PFSK-1 (cell line): ENCODE measurements around the gene ADGRF3.

Source experiments
- POLR2AphosphoS5 ChIP-seq: IDR thresholded peaks from 2 replicates; pipeline ENCODE4 v1.6.1; 2012; ENCODE audit warnings: low read depth, mild to moderate bottlenecking, control low read depth, low read length, moderate library complexity
- SIN3A ChIP-seq: IDR thresholded peaks from 2 replicates; pipeline ENCODE4 v1.6.1; 2012; ENCODE audit warnings: mild to moderate bottlenecking, low read length, moderate library complexity, borderline replicate concordance; ENCODE audit not compliant: insufficient read depth

DNA sequence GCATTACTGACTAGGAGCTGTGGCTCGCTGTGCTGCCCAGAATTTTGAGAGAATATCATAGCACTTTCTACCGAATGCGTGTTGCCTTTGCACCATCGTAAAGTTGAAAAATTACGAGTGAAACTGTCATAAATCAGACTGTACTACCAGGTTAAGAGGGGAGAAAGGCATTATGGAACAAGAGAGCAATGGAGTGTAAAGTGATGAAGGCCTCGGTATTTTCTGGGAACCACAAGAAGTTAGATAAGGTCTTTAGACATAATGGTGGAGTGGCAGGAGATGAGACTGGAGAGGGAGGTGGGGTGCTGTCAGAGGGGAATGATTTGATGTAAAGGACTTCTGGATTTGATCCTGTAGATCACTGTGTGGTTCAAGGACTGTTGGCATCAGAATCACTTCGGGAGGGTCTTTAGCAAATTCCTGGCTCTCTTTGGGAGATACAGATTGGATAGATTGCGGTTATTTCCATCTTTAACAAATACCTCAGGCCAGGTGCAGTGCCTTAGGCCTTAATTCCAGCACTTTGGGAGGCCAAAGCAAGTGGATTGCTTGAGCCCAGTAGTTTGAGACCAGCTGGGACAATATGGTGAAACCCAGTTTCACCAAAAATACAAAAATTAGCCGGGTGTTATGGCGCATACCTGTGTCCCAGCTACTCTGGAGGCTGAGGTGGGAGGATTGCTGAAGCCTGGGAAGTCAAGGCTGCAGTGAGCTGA, 4.9 kb upstream of the ADGRF3 start:
- TF ChIP-seq SIN3A: no peak
- TF ChIP-seq POLR2AphosphoS5: no peak
